OCI-LY1 (cell line): ENCODE measurements around the gene PPFIA4.

Experiments
- CTCF ChIP-seq: fragments of 200-600 bp; sonication (generic), shearing (Covaris generic); IDR thresholded peaks from 2 replicates; pipeline ENCODE4 v1.5.1; 2017; ENCODE audit warnings: mild to moderate bottlenecking, antibody characterized with exemption, low read length, moderate library complexity, mixed read lengths
- EZH2 ChIP-seq: fragments of 200-600 bp; sonication (generic), shearing (Covaris generic); IDR thresholded peaks from 2 replicates; pipeline ENCODE4 v1.8.0; 2017; ENCODE audit warnings: borderline replicate concordance, mixed run types, mild to moderate bottlenecking, antibody characterized with exemption, low read length, moderate library complexity, mixed read lengths

- TF ChIP-seq EZH2 = no peak
- TF ChIP-seq CTCF = no peak
Observed at GRCh38 chr1:203048086-203048485, 21.8 kb downstream of the PPFIA4 start.
